Heart right ventricle (tissue), 16 donors: ENCODE measurements around the gene ECI2. TPM values are rescaled to one million over a fixed set of nuclear protein-coding genes. Genes with fewer than 3 reads are reported as not detected.

Experiments
- ATAC-seq, 8 donors: fragments of 200-7000 bp; cut with Tn5 transposase; one replicate each; pipeline ENCODE4 v1.9.1; 2020; ENCODE audit warnings: mild to moderate bottlenecking in 8 of 8, moderate library complexity in 8 of 8, moderate number of reproducible peaks in 1 of 8
- DNase-seq, 2 donors: peaks; one replicate each; pipeline ENCODE4 v3.0.0-alpha.2; 2020
- H3K27ac ChIP-seq, 10 donors: fragments of 200-600 bp; sonication (generic) in 2 of 10; one replicate each; pipeline versions ENCODE4 v1.5.0 to v1.8.0; 2020 to 2022; ENCODE audit warnings: mild to moderate bottlenecking in 3 of 10
- H3K27me3 ChIP-seq, 7 donors: fragments of 200-600 bp; one replicate each; pipeline ENCODE4 v1.8.0; 2021 to 2022; ENCODE audit warnings: mild to moderate bottlenecking in 2 of 7
- H3K36me3 ChIP-seq, 9 donors: fragments of 200-600 bp; sonication (generic) in 1 of 9; one replicate each; pipeline versions ENCODE4 v1.5.0 to v1.8.0; 2020 to 2022; ENCODE audit warnings: mild to moderate bottlenecking in 2 of 9
- H3K4me1 ChIP-seq, 9 donors: fragments of 200-600 bp; sonication (generic) in 1 of 9; one replicate each; pipeline versions ENCODE4 v1.5.0 to v1.8.0; 2020 to 2022; ENCODE audit warnings: mild to moderate bottlenecking in 4 of 9
- H3K4me3 ChIP-seq, 10 donors: fragments of 200-600 bp; sonication (generic) in 2 of 10; one replicate each; pipeline versions ENCODE4 v1.5.0 to v1.8.0; 2020 to 2022; ENCODE audit warnings: mild to moderate bottlenecking in 7 of 10, moderate library complexity in 2 of 10
- H3K9me3 ChIP-seq, 11 donors: fragments of 200-600 bp in 10 of 11; sonication (generic) in 2 of 11; one replicate each; pipeline versions ENCODE4 v1.5.0 to v1.8.0; 2013 to 2022; ENCODE audit warnings: mild to moderate bottlenecking in 2 of 11, control low read depth in 1 of 11, moderate library complexity in 1 of 11
- CTCF ChIP-seq, 9 donors: fragments of 200-600 bp; sonication (generic) in 2 of 9; IDR thresholded peaks; one replicate each; pipeline versions ENCODE4 v1.5.0 to v1.8.0; 2021 to 2022; ENCODE audit warnings: antibody characterized with exemption in 9 of 9, mild to moderate bottlenecking in 5 of 9, moderate library complexity in 1 of 9
- WGBS, 2 donors: extraction: QIAGEN DNeasy Blood & Tissue Kit; methylation state at CpG; one replicate each; pipeline ENCODE4 v1.1.7; 2013; ENCODE audit warnings: inconsistent platforms in 1 of 2; 5-methylcytosine and 5-hydroxymethylcytosine counted together
- intact Hi-C, 10 donors: fragments of 100-400 bp; cut with DNase I; formaldehyde crosslinking; loops; one replicate each; pipeline versions ENCODE4 v1.11.1 to v1.14.2; 2022
- polyA plus RNA-seq, 2 donors: library from polyadenylated mRNA; stranded (reverse); fragments of 200-250 nt; gene quantifications; one replicate each; pipeline ENCODE4 v1.2.3, GENCODE V29; 2013
- total RNA-seq, 10 donors: library from RNA; stranded (reverse); fragmentation: NEBNext Ultra II Directional in 3 of 10; extraction: Animal tissue kit (Norgen Biotek cat#: 25700) in 3 of 10; gene quantifications; one replicate each; pipeline versions ENCODE4 v1.2.1 to v1.2.4, GENCODE V29; 2021 to 2023
- donor health status: Arrhythmogenic right ventricular cardiomyopathy.
- donor health status: ischemic (EF 13 %, LVEDD 7.1; RV severe dilation, severe dysfunction).
- donor health status: healthy with polysubstance abuse.
- donor health status: DM: no; HTN: yes; CAD: no.
- donor health status: DM: no; HTN: no; CAD: no.
- donor health status: ischemic (EF 25% LVEDD 6.9; RV normal size, moderate dysfunction).
- donor health status: ischemic (EF 25% LVEDD 5.7; RV mildly dilated, moderate dysfunction).
- donor health status: healthy.
- donor health status: DM: yes; HTN: yes; CAD: no.
- donor health status: Ischemic cardiomyopathy.
- donor health status: ischemic (EF 35%, LVEDD 5.7; RV mildly dilated, moderate dysfunction).
- donor health status: nonischemic (EF 11% LVEDD 7.7; RV severe dilation, severe dysfunction).
- donor health status: DM: yes; HTN: yes; CAD: no.
- donor health status: PGD.
- donor health status: ischemic (EF 29% LVEDD 5.4; RV normal size, mild dysfunction).
- donor health status: nonischemic (EF 23%, LVEDD 6.1; RV moderate dilation, normal function).

The ECI2 gene
- total and polyA plus RNA-seq, 12 donors: 54.9 to 194 (median 162) TPM

GRCh38 chr6:4164456-4164855 is 29.1 kb upstream of the ECI2 start:
- no peak for DNase-seq

DNA sequence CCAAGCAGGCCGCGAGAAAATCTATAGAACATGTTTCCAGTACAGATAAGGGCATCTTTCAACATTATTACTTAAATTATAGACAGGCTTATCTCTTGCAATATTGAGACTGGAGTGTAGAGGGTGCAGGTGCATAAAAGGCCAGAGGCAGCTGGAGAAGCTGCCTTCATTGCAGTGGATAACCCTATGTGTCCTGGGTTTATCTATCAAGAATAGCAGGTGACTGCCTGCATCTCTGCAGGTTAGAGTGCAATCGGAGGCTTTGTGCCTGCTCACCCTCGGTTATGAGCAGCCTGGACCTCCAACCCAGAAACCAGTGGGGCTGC is 28.7 kb upstream of the ECI2 start:
- WGBS, 2 donors: 85 to 93% methylated on average over 4 of the region's 4 CpGs
- no peak for TF ChIP-seq CTCF (IDR thresholded peaks at IDR 0.05)
- H3K4me1 ChIP-seq: peaks cover 0 to 14% (median 9%) of the 10 kb centered on the region in 9 donors
- intact Hi-C loops: no loop called here
- peaks cover 0 to 12% (median 0%) of the 10 kb centered on the region in 11 donors for H3K9me3 ChIP-seq
- ATAC-seq (peak in 3 of 8 donors; percentile 32 to 43 (median 39)), DNase-seq (no peak)
- H3K36me3 ChIP-seq: no peaks in the 10 kb centered on the region
- H3K4me3 ChIP-seq: no peak overlapping the region
- H3K27me3 ChIP-seq: no peaks in the 10 kb centered on the region
- no peak overlapping the region for H3K27ac ChIP-seq

More at GRCh38 chr6:4164456-4164855, 29.1 kb upstream of the ECI2 start:
- Histone ChIP-seq H3K36me3 (no peaks in the 10 kb centered on the region), H3K27me3 (no peaks in the 10 kb centered on the region), H3K4me1 (peaks cover 0 to 14% (median 9%) of the 10 kb centered on the region in 9 donors), H3K27ac (no peak overlapping the region), H3K9me3 (peaks cover 0 to 12% (median 0%) of the 10 kb centered on the region in 11 donors), H3K4me3 (no peak overlapping the region)
- ATAC-seq: peak in 1 of 8 donors; percentile 27
- intact Hi-C loops: no loop called here
- no peak for TF ChIP-seq CTCF (IDR thresholded peaks at IDR 0.05)
- 91 to 98% methylated on average over 6 of the region's 6 CpGs for WGBS, 2 donors

DNA sequence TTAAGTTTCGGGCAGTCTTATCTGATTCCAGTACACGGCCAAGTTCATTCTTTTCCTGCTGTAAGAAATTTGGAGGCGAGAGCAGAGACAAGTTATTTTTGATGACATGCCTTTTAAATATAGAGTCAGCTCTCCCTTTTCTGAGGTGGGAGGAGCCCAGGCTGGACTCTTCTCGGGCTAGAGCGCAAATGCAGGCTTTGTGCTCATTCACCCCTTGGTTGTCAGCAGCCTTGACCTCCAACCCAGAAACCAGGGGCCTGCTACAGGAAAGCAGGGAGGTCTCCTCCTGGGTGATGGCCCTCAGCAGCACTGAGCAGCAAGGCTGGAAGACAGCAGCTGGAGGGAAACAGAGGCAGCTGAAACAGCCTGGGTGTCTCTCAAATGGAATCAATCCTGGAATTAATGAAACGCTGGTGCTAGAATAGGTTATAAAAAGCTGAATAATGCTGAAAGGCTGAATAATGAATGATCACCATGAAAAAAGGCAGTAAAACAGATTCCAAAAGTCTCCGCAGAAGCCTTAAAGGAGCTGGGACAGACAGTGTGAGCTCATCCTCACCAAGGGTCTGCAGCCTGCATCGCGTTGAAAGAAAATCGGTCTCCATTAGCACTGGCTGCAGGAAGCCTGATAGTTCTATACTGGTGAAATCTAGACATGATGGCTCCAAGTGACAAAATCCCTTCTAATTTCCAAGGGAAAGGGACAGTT is 28.2 kb upstream of the ECI2 start:
- TF ChIP-seq CTCF (IDR thresholded peaks at IDR 0.05): no peak
- intact Hi-C loops: no loop called here
- DNase-seq (no peak), ATAC-seq (peak in 7 of 8 donors; percentile 40 to 68 (median 57))
- Histone ChIP-seq H3K36me3 (no peaks in the 10 kb centered on the region), H3K4me1 (peaks cover 0 to 14% (median 9%) of the 10 kb centered on the region in 9 donors), H3K4me3 (no peak overlapping the region), H3K27me3 (no peaks in the 10 kb centered on the region), H3K9me3 (peaks cover 0 to 12% (median 0%) of the 10 kb centered on the region in 11 donors), H3K27ac (peak overlapping the region in 2 of 10 donors; percentile 13 to 39)
- WGBS, 2 donors: 61 to 65% methylated on average over 10 of the region's 10 CpGs

GRCh38 chr6:4162370-4162769 is 27.0 kb upstream of the ECI2 start:
- H3K27me3 ChIP-seq: no peaks in the 10 kb centered on the region
- peaks cover 0 to 1% (median 0%) of the 10 kb centered on the region in 11 donors for H3K9me3 ChIP-seq
- intact Hi-C loops: no loop called here
- ATAC-seq: no peak
- TF ChIP-seq CTCF (IDR thresholded peaks at IDR 0.05): no peak
- peaks cover 0 to 14% (median 9%) of the 10 kb centered on the region in 9 donors for H3K4me1 ChIP-seq
- no peak overlapping the region for H3K4me3 ChIP-seq
- no peaks in the 10 kb centered on the region for H3K36me3 ChIP-seq
- H3K27ac ChIP-seq: no peak overlapping the region
- 86 to 97% methylated on average over 1 of the region's 1 CpG for WGBS, 2 donors
- no peak for DNase-seq
